OCI-LY7 (cell line): ENCODE data around the gene LMX1B. TPM values are rescaled to one million over a fixed set of nuclear protein-coding genes. Genes with fewer than 3 reads are reported as not detected.

ENCODE experiments used
- BruUV-seq: library from RNA; stranded (reverse); fragments of 400-500 nt; replicated peaks from 2 replicates; lab custom pipeline; 2021; lab: Mats Ljungman, UMichigan
- CTCF ChIA-PET: fragments of 300-600 bp; sonication (Branson Sonifier 250); formaldehyde crosslinking; loops from one replicate; lab custom pipeline; 2022; ENCODE audit warnings: antibody characterized with exemption; ENCODE audit not compliant: unreplicated experiment; lab: Charles Lee
- POLR2A ChIA-PET: fragments of 300-600 bp; sonication (Branson Sonifier 250); formaldehyde crosslinking; loops from one replicate; lab custom pipeline; 2022; ENCODE audit warnings: antibody characterized with exemption; lab: Charles Lee
- DNase-seq: peaks from one replicate; pipeline ENCODE4 v3.0.0-alpha.2; 2015; ENCODE audit warnings: low spot score
- H2AFZ ChIP-seq: fragments of 200-600 bp; sonication (generic), shearing (Covaris generic); 2 replicates; pipeline ENCODE4 v1.6.1; 2014; ENCODE audit warnings: mild to moderate bottlenecking, antibody characterized with exemption, low read length, moderate library complexity
- H3K27ac ChIP-seq: fragments of 200-600 bp; sonication (generic); 2 replicates; pipeline ENCODE4 v1.5.1; 2014; ENCODE audit warnings: mixed run types, low read depth, mild to moderate bottlenecking, moderate library complexity, low read length, inconsistent platforms; ENCODE audit not compliant: poor library complexity, severe bottlenecking
- H3K36me3 ChIP-seq: fragments of 200-600 bp; sonication (generic); 2 replicates; pipeline ENCODE4 v1.6.1; 2014; ENCODE audit warnings: mild to moderate bottlenecking, antibody characterized with exemption, low read length, moderate library complexity, mixed read lengths; ENCODE audit not compliant: insufficient read depth
- H3K4me1 ChIP-seq: fragments of 200-600 bp; sonication (generic); 2 replicates; pipeline ENCODE4 v1.5.1; 2014; ENCODE audit warnings: mild to moderate bottlenecking, low read length; ENCODE audit not compliant: insufficient read depth, poor library complexity, severe bottlenecking
- H3K4me2 ChIP-seq: fragments of 200-600 bp; sonication (generic); 2 replicates; pipeline ENCODE4 v1.6.1; 2014; ENCODE audit warnings: mild to moderate bottlenecking, low read length
- H3K4me3 ChIP-seq: fragments of 200-600 bp; sonication (generic); 2 replicates; pipeline ENCODE4 v1.5.1; 2014; ENCODE audit warnings: mild to moderate bottlenecking, low read depth, low read length; ENCODE audit not compliant: poor library complexity, severe bottlenecking
- H3K79me2 ChIP-seq: fragments of 200-600 bp; sonication (generic); 2 replicates; pipeline ENCODE4 v1.6.1; 2016; ENCODE audit warnings: low read depth, mild to moderate bottlenecking, low read length, moderate library complexity, mixed read lengths; ENCODE audit not compliant: insufficient read depth
- H3K9me2 ChIP-seq: fragments of 200-600 bp; sonication (generic); 2 replicates; pipeline ENCODE4 v1.6.1; 2016; ENCODE audit warnings: mild to moderate bottlenecking, low read length, mixed read lengths; ENCODE audit not compliant: insufficient read depth
- H3K9me3 ChIP-seq: fragments of 200-600 bp; sonication (generic); 2 replicates; pipeline ENCODE4 v1.6.1; 2014; ENCODE audit warnings: mild to moderate bottlenecking, mixed run types, low read length, mixed read lengths
- H4K20me1 ChIP-seq: fragments of 200-600 bp; sonication (generic); 2 replicates; pipeline ENCODE4 v1.6.1; 2014; ENCODE audit warnings: mild to moderate bottlenecking, antibody characterized with exemption, low read length, moderate library complexity, mixed read lengths; ENCODE audit not compliant: insufficient read depth
- CTCF ChIP-seq: fragments of 200-600 bp; sonication (generic); conservative IDR thresholded peaks from 2 replicates; pipeline ENCODE4 v1.5.1; 2014; ENCODE audit warnings: mild to moderate bottlenecking, antibody characterized with exemption, low read length, moderate library complexity, mixed read lengths
- EZH2phosphoT487 ChIP-seq: fragments of 200-600 bp; sonication (generic); IDR thresholded peaks from 2 replicates; pipeline ENCODE4 v1.6.1; 2018; ENCODE audit warnings: low read depth, borderline replicate concordance, mild to moderate bottlenecking, mixed run types, antibody characterized with exemption, low read length, moderate library complexity, mixed read lengths
- intact Hi-C: fragments of 100-400 bp; cut with micrococcal nuclease; formaldehyde crosslinking; loops from one replicate; pipeline ENCODE4 v1.10.0; 2022; ENCODE audit not compliant: unreplicated experiment
- total RNA-seq, 2 experiments: library from RNA; depleted of rRNA in 1 of 2; stranded (reverse); fragments of >200 nt in 1 of 2; shearing (Covaris generic) in 1 of 2; gene quantifications; 2 replicates each; pipeline ENCODE4 v1.2.3, GENCODE V29; 2014 to 2022

Gene LMX1B
- total RNA-seq, 2 experiments from 2014 or later = not detected

GRCh38 chr9:126671381-126671831 lies 57.7 kb downstream of the LMX1B start:
- POLR2A ChIA-PET = interaction anchor here (0.6 kb wide), 1 partner anchor 88 kb away, joined by 4 read pairs; no protein-coding TSS in a partner anchor

GRCh38 chr9:126671983-126672382 lies 58.3 kb downstream of the LMX1B start:
- no peaks in the 10 kb centered on the region for H3K36me3 ChIP-seq
- no peaks in the 10 kb centered on the region for H3K4me1 ChIP-seq
- no peaks in the 10 kb centered on the region for H4K20me1 ChIP-seq
- no TSS peak for BruUV-seq
- TF ChIP-seq CTCF = no peak
- TF ChIP-seq EZH2phosphoT487 = no peak
- no peak overlapping the region for H3K4me3 ChIP-seq
- no peaks in the 10 kb centered on the region for H3K9me3 ChIP-seq
- H2AFZ ChIP-seq = no peak overlapping the region
- no peaks in the 10 kb centered on the region for H3K79me2 ChIP-seq
- no peak overlapping the region for H3K4me2 ChIP-seq
- H3K9me2 ChIP-seq = no peaks in the 10 kb centered on the region
- POLR2A ChIA-PET = no interaction called here
- CTCF ChIA-PET = no interaction called here
- intact Hi-C loops = no loop called here
- H3K27ac ChIP-seq = no peak overlapping the region
- DNase-seq = no peak

More at GRCh38 chr9:126671381-126671831, 57.7 kb downstream of the LMX1B start:
- Histone ChIP-seq H3K4me3 (no peak overlapping the region), H3K4me2 (no peak overlapping the region), H2AFZ (no peak overlapping the region), H3K9me3 (no peaks in the 10 kb centered on the region), H3K79me2 (no peaks in the 10 kb centered on the region), H3K27ac (no peak overlapping the region), H3K36me3 (no peaks in the 10 kb centered on the region), H4K20me1 (no peaks in the 10 kb centered on the region), H3K9me2 (no peaks in the 10 kb centered on the region), H3K4me1 (peaks cover 2% of the 10 kb centered on the region)
- TF ChIP-seq EZH2phosphoT487 = no peak
- TF ChIP-seq CTCF = no peak
- no peak for DNase-seq
- CTCF ChIA-PET = no interaction called here
- intact Hi-C loops = no loop called here
- BruUV-seq = no TSS peak

DNA sequence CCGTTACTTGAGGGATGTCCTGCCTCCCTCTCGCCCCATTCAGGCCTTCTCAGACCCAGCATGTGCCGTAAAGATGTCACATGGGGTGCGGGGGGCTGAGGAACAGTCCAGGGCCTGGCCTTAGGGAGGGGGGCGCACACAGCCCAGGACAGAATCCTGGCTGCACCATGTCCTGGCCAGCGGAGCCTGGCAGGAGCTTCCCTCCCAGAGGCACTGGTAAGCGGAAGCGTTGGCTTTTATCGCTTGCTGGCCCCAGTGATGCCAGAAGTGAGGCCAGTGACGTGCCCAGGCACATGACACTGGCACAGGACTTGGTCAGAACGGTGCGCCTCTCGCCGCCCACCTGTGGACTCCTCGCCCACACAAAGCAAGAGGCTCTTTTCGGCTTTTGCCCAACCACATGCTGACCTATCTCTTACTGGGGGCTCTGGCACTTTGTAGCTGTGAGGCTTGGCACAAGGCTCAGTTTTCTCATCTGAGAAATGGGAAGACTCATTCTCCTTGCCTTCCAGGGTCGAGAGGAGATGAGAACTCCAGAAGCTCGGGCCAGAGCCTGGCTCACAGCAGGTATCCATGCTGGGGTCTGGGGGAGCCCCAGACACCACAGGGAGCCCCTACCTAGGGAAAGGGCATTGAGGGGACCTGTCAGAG lies 59.0 kb downstream of the LMX1B start:
- BruUV-seq = no TSS peak
- TF ChIP-seq CTCF = no peak
- no peak for TF ChIP-seq EZH2phosphoT487
- H3K9me2 ChIP-seq = no peaks in the 10 kb centered on the region
- POLR2A ChIA-PET = no interaction called here
- CTCF ChIA-PET = no interaction called here
- no peak overlapping the region for H2AFZ ChIP-seq
- H3K36me3 ChIP-seq = no peaks in the 10 kb centered on the region
- H3K27ac ChIP-seq = no peak overlapping the region
- H3K4me2 ChIP-seq = no peak overlapping the region
- H3K4me3 ChIP-seq = no peak overlapping the region
- no peaks in the 10 kb centered on the region for H4K20me1 ChIP-seq
- intact Hi-C loops = no loop called here
- no peaks in the 10 kb centered on the region for H3K4me1 ChIP-seq
- H3K9me3 ChIP-seq = no peaks in the 10 kb centered on the region
- DNase-seq = no peak
- H3K79me2 ChIP-seq = no peaks in the 10 kb centered on the region
